Erythroblast (primary cell): Measurements from ENCODE around the gene EGFR.

ENCODE experiments used
- DNase-seq, 2 experiments: peaks; one replicate each; lab custom pipeline; 2025; lab: John Stamatoyannopoulos, UW
- GATA1 ChIP-seq: IDR thresholded peaks from 2 replicates; pipeline ENCODE4 v1.6.1; 2011; ENCODE audit warnings: low read depth, mild to moderate bottlenecking, control low read depth, low read length, moderate library complexity
- POLR2A ChIP-seq: IDR thresholded peaks from 2 replicates; pipeline ENCODE4 v1.6.1; 2011; ENCODE audit warnings: mild to moderate bottlenecking, low read length

The EGFR gene

GRCh38 chr7:55056068-55056467 lies 37.3 kb downstream of the EGFR start:
- TF ChIP-seq GATA1 (no peak), POLR2A (no peak)
- no peak for DNase-seq

GRCh38 chr7:55056577-55057480 lies 38.0 kb downstream of the EGFR start:
- no peak for DNase-seq
- TF ChIP-seq POLR2A (no peak), GATA1 (no peak)

GRCh38 chr7:55058314-55058713 lies 39.5 kb downstream of the EGFR start:
- TF ChIP-seq GATA1 = no peak
- TF ChIP-seq POLR2A = no peak
- no peak for DNase-seq

- no peak for DNase-seq
- TF ChIP-seq GATA1 (no peak), POLR2A (no peak)
These were observed 40.2 kb downstream of the EGFR start for GRCh38 chr7:55059021-55059420.

GRCh38 chr7:55060085-55060484 lies 41.3 kb downstream of the EGFR start:
- DNase-seq = no peak
- TF ChIP-seq POLR2A = no peak
- TF ChIP-seq GATA1 = no peak

- TF ChIP-seq GATA1 (no peak), POLR2A (no peak)
These were observed 41.8 kb downstream of the EGFR start for GRCh38 chr7:55060636-55061022.

GRCh38 chr7:55061726-55062499 lies 43.1 kb downstream of the EGFR start:
- no peak for DNase-seq
- TF ChIP-seq GATA1 = no peak
- TF ChIP-seq POLR2A = no peak

More at GRCh38 chr7:55060636-55061022, 41.8 kb downstream of the EGFR start:
- no peak for DNase-seq

- DNase-seq = no peak
- TF ChIP-seq POLR2A (no peak), GATA1 (no peak)
These were observed 44.2 kb downstream of the EGFR start for GRCh38 chr7:55063061-55063460.

GRCh38 chr7:55063633-55064032 lies 44.8 kb downstream of the EGFR start:
- no peak for DNase-seq
- TF ChIP-seq GATA1 = no peak
- no peak for TF ChIP-seq POLR2A

- TF ChIP-seq GATA1 (no peak), POLR2A (no peak)
- no peak for DNase-seq
These were observed 46.3 kb downstream of the EGFR start for GRCh38 chr7:55065079-55065478.

GRCh38 chr7:55065511-55066229 lies 46.9 kb downstream of the EGFR start:
- DNase-seq = no peak
- TF ChIP-seq GATA1 (no peak), POLR2A (no peak)

- no peak for DNase-seq
These were observed 47.7 kb downstream of the EGFR start for GRCh38 chr7:55066524-55066923.

GRCh38 chr7:55066938-55067337 lies 48.1 kb downstream of the EGFR start:
- TF ChIP-seq GATA1 (no peak), POLR2A (no peak)

More at GRCh38 chr7:55066524-55066923, 47.7 kb downstream of the EGFR start:
- TF ChIP-seq GATA1 (no peak), POLR2A (no peak)

GRCh38 chr7:55067748-55068147 lies 48.9 kb downstream of the EGFR start:
- DNase-seq = no peak
- no peak for TF ChIP-seq POLR2A
- TF ChIP-seq GATA1 = no peak

More at GRCh38 chr7:55066938-55067337, 48.1 kb downstream of the EGFR start:
- DNase-seq = no peak
